ENCODE results near the gene MAP6.

DNA sequence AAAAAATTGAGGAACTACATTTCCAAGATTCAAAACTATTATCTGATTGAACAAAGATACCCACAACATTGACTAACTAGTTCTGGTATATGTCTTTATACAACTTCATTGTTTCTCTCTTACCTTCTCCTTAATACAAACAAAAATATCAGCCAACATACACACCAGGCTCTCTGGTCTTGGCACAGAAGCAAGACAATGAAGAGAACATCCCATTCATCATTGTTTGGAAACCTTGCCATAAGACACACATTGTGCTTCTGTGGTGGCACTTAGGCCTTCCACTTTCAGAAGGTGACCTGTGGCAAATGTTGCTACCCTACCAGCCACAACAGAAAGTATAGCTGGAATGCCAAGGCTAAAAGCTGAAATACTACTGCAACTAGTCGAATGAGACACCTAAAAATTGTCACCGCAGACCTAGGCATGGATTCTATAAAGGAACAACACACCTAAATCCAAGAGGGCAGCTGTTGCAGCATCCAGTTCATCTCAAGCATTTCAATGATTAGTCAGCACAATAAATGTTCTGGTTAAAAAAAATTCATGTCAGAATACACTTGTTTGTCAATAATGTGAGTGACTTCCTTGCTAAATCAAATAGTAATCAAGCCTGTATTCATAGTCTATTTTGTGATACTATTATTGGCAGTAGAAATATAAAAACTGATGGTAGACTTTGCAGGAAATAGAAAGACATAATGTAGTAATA, 26.3 kb downstream of the MAP6 start:
- TF ChIP-seq POLR2A (IDR thresholded peaks at IDR 0.05; ENCODE audit: extremely low read depth, insufficient read length) (no peak), CTCF (IDR thresholded peaks at IDR 0.05; ENCODE audit: low read depth, low read length) (no peak), MAX (IDR thresholded peaks at IDR 0.05; ENCODE audit: low read depth, low read length) (no peak)

Data from NB4 (cell line).